Activated B cell treated with CpG ODN at 0.5 μM for 24 hours (primary cell): ENCODE results near the gene SLC26A8. TPM values are rescaled to one million over a fixed set of nuclear protein-coding genes. Genes with fewer than 3 reads are reported as not detected.

Source experiments
- ATAC-seq: fragments of 200-7000 bp; cut with Tn5 transposase; one replicate; pipeline ENCODE4 v1.10.0; 2021; ENCODE audit warnings: low read depth, mild to moderate bottlenecking, moderate library complexity
- CTCF ChIA-PET: fragments of 350-600 bp; sonication (Branson Sonifier 250); formaldehyde crosslinking; loops from one replicate; lab custom pipeline; 2021; ENCODE audit warnings: antibody characterized with exemption; lab: Charles Lee
- POLR2A ChIA-PET: fragments of 350-600 bp; sonication (Branson Sonifier 250); formaldehyde crosslinking; loops from one replicate; lab custom pipeline; 2021; ENCODE audit warnings: antibody characterized with exemption; lab: Charles Lee
- DNase-seq: peaks from one replicate; pipeline ENCODE4 v3.0.0; 2022
- H3K27ac Mint-ChIP-seq: one replicate; pipeline ENCODE4 v1.8.0; 2020; ENCODE audit warnings: mixed read lengths
- H3K27me3 Mint-ChIP-seq: one replicate; pipeline ENCODE4 v1.8.0; 2021; ENCODE audit warnings: mixed read lengths
- H3K36me3 Mint-ChIP-seq: one replicate; pipeline ENCODE4 v1.8.0; 2021; ENCODE audit warnings: low read depth, mixed read lengths
- H3K4me1 Mint-ChIP-seq: one replicate; pipeline ENCODE4 v1.8.0; 2021; ENCODE audit warnings: mixed read lengths
- H3K4me3 Mint-ChIP-seq: one replicate; pipeline ENCODE4 v1.8.0; 2020; ENCODE audit warnings: mild to moderate bottlenecking, mixed read lengths
- H3K9me3 Mint-ChIP-seq: one replicate; pipeline ENCODE4 v1.8.0; 2020; ENCODE audit warnings: mixed read lengths
- intact Hi-C: fragments of 100-400 bp; cut with micrococcal nuclease; formaldehyde crosslinking; loops from one replicate; pipeline ENCODE4 v1.15.1; 2024
- total RNA-seq: library from RNA; stranded (reverse); gene quantifications from 2 replicates; pipeline ENCODE4 v1.2.3, GENCODE V29; 2022
- TF ChIP-seq, protein P1 (sequence below): fragments of 200-600 bp; IDR thresholded peaks from one replicate; pipeline ENCODE4 v1.8.0; 2022; ENCODE audit warnings: antibody characterized with exemption, mild to moderate bottlenecking

SLC26A8 gene
- not detected in 2 replicates for total RNA-seq

- H3K27me3 Mint-ChIP-seq: peaks cover 16% of the 10 kb centered on the region
- H3K4me1 Mint-ChIP-seq: peaks cover 13% of the 10 kb centered on the region
- TF ChIP-seq, protein P1, sequence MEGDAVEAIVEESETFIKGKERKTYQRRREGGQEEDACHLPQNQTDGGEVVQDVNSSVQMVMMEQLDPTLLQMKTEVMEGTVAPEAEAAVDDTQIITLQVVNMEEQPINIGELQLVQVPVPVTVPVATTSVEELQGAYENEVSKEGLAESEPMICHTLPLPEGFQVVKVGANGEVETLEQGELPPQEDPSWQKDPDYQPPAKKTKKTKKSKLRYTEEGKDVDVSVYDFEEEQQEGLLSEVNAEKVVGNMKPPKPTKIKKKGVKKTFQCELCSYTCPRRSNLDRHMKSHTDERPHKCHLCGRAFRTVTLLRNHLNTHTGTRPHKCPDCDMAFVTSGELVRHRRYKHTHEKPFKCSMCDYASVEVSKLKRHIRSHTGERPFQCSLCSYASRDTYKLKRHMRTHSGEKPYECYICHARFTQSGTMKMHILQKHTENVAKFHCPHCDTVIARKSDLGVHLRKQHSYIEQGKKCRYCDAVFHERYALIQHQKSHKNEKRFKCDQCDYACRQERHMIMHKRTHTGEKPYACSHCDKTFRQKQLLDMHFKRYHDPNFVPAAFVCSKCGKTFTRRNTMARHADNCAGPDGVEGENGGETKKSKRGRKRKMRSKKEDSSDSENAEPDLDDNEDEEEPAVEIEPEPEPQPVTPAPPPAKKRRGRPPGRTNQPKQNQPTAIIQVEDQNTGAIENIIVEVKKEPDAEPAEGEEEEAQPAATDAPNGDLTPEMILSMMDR: no peak
- DNase-seq: peak; percentile 16
- POLR2A ChIA-PET: no interaction called here
- intact Hi-C loops: no loop called here
- H3K4me3 Mint-ChIP-seq: no peak within 1 kb of the TSS
- CTCF ChIA-PET: interaction anchor here (5.7 kb wide), 1 partner anchor 72 kb away, joined by 83 read pairs; no protein-coding TSS in a partner anchor
- no peak for ATAC-seq
- H3K27ac Mint-ChIP-seq: no peak within 1 kb of the TSS
- H3K36me3 Mint-ChIP-seq: peaks cover 6% of the 10 kb centered on the region
- no peaks in the 10 kb centered on the region for H3K9me3 Mint-ChIP-seq
These were observed at the start of gene SLC26A8 for GRCh38 chr6:36023996-36024795. Gene SLC26A8 (minus strand): TSS chr6:36024641. CDS start chr6:36019707, 4,934 bp downstream.

- Mint-ChIP-seq H3K27me3 (no peaks in the 10 kb centered on the region), H3K9me3 (no peaks in the 10 kb centered on the region), H3K4me3 (no peak overlapping the region), H3K36me3 (peaks cover 40% of the 10 kb centered on the region), H3K27ac (no peak overlapping the region), H3K4me1 (peaks cover 2% of the 10 kb centered on the region)
- ATAC-seq (no peak), DNase-seq (no peak)
- ChIA-PET CTCF (interaction anchor here (0.7 to 0.8 kb wide), 2 partner anchors 22 to 50 kb away, joined by 3 read pairs; no protein-coding TSS in a partner anchor), POLR2A (no interaction called here)
- TF ChIP-seq, protein P1: no peak
- intact Hi-C loops: no loop called here
These were observed 49.1 kb upstream of the SLC26A8 start for GRCh38 chr6:36073587-36073986.

GRCh38 chr6:36072681-36073080, 48.2 kb upstream of the SLC26A8 start:
- intact Hi-C loops: no loop called here
- H3K27me3 Mint-ChIP-seq: no peaks in the 10 kb centered on the region
- no peak for ATAC-seq
- H3K36me3 Mint-ChIP-seq: peaks cover 31% of the 10 kb centered on the region
- TF ChIP-seq, protein P1: no peak
- no peak overlapping the region for H3K27ac Mint-ChIP-seq
- DNase-seq: no peak
- peaks cover 11% of the 10 kb centered on the region for H3K4me1 Mint-ChIP-seq
- CTCF ChIA-PET: interaction anchor here (0.7 kb wide), 1 partner anchor 51 kb away, joined by 3 read pairs; no protein-coding TSS in a partner anchor
- H3K4me3 Mint-ChIP-seq: no peak overlapping the region
- POLR2A ChIA-PET: no interaction called here
- H3K9me3 Mint-ChIP-seq: no peaks in the 10 kb centered on the region

DNA sequence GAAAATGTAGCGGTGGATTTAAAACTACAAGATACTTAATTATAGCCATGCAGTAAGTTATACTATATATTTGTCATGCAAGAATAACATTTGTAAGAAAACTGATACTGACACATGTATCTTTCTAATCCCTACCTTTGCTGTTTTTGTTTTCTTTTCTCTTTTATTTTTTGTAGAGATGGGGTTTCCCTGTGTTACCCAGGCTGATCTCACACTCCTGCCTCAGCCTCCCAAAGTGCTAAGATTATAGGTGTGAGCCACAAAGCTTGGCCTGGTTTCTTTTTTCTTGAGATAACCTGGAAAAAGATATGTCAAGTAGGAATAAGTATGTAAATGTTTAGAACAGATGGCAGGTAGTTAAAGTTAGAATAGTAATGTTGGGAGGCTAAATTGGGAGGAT, 47.3 kb upstream of the SLC26A8 start:
- no peak for ATAC-seq
- peaks cover 12% of the 10 kb centered on the region for H3K4me1 Mint-ChIP-seq
- POLR2A ChIA-PET: interaction anchor here (0.6 kb wide), 1 partner anchor 78 kb away, joined by 6 read pairs; no protein-coding TSS in a partner anchor

More for the DNA sequence above, 47.3 kb upstream of the SLC26A8 start:
- intact Hi-C loops: no loop called here
- Mint-ChIP-seq H3K9me3 (no peaks in the 10 kb centered on the region), H3K27ac (peak overlapping the region; percentile 41), H3K4me3 (no peak overlapping the region), H3K27me3 (no peaks in the 10 kb centered on the region), H3K36me3 (peaks cover 23% of the 10 kb centered on the region)
- TF ChIP-seq, protein P1: no peak
- no peak for DNase-seq
- CTCF ChIA-PET: no interaction called here
